Tibial nerve (tissue), 4 donors: ENCODE data around the gene OR9Q1.

Experiments used
- CTCF ChIP-seq, 5 experiments: fragments of 200-600 bp in 3 of 5; fragments of 450-650 bp in 2 of 5; sonication (generic) in 3 of 5; IDR thresholded peaks; one replicate each; pipeline ENCODE4 v1.5.1; 2016 to 2019; ENCODE audit warnings: antibody characterized with exemption in 5 of 5, mild to moderate bottlenecking in 3 of 5, moderate library complexity in 2 of 5
- EP300 ChIP-seq, 2 donors: sonication (generic); formaldehyde crosslinking; IDR thresholded peaks; one replicate each; pipeline ENCODE4 v1.6.1; 2017; ENCODE audit warnings: antibody characterized with exemption in 2 of 2, mild to moderate bottlenecking in 1 of 2
- POLR2A ChIP-seq, 2 donors: fragments of 450-650 bp; IDR thresholded peaks; one replicate each; pipeline ENCODE4 v1.6.1; 2017; ENCODE audit warnings: antibody characterized with exemption in 2 of 2, mild to moderate bottlenecking in 2 of 2, moderate library complexity in 2 of 2

GRCh38 chr11:58177409-58178054 lies 153.9 kb downstream of the OR9Q1 start:
- TF ChIP-seq POLR2A (IDR thresholded peaks at IDR 0.05) (no peak), CTCF (IDR thresholded peaks at IDR 0.05) (no peak), EP300 (IDR thresholded peaks at IDR 0.05) (no peak)
